GM21619 (cell line): ENCODE data around the gene BMI1.
A peak's percentile ranks its signal among the peaks of the same experiment; 100 is the strongest.

Experiments used
- ATAC-seq: cut with Tn5 transposase; IDR thresholded peaks from one replicate; pipeline ENCODE4 v1.9.1; 2021; ENCODE audit not compliant: unreplicated experiment

BMI1 gene

GRCh38 chr10:22319547-22319979, 1.3 kb upstream of the BMI1 start:
- no peak for ATAC-seq

DNA sequence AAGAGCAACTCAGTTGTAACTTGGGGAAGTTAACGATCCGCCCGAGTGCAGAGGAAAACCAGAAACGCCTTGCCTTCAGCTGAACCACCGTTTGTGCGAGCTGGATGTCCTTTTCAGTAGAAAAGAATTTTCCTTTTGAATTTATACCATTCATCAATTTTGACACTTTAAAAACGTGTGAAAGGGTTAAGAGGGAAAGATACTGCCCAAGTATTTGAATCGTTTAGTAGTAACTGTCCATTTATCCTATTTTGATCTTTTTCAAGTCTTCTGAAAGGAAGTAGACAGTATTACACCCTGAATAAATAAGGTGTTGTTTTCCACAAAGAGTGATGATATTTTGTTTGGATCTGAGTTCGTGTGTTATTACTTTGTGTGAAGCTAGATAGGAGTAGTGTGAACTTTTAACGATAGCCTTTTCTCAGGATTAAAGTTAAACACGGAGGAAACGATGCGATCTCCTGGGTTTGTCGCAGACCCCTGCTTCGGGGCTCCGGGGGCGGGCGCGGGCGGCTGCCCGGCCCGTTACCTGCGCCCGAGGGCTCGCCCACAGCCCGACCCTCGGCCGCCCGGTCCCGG, 830 bp upstream of the BMI1 start:
- ATAC-seq, result no peak

- no peak for ATAC-seq
Measured at GRCh38 chr10:22321156-22321923, 441 bp downstream of the BMI1 start.

GRCh38 chr10:22321924-22322640, 1.2 kb downstream of the BMI1 start:
- ATAC-seq, result no peak

DNA sequence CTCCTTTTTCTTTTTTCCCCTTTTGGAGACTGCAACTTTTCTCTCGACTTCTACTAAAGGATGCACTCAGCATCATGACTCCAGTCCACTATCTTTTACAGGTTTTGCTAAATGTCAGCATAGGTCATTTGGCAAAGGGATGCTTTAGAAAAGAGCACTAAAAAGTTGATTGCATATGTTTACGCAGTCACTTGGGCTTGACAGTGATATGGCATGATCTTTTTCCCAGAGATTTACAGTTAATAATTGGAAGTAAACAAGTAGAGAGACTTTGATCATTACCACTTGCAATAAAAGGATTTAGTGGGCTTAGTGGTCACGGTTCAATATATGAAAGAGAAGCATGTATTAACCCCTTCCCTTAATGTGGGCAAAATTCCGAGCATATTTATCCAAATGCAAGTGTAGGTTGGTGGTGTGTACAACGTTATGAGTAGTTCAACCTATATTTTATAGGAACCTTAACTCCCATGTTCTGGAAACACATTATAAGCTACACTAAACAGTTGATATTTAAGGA, 1.8 kb downstream of the BMI1 start:
- no peak for ATAC-seq

DNA sequence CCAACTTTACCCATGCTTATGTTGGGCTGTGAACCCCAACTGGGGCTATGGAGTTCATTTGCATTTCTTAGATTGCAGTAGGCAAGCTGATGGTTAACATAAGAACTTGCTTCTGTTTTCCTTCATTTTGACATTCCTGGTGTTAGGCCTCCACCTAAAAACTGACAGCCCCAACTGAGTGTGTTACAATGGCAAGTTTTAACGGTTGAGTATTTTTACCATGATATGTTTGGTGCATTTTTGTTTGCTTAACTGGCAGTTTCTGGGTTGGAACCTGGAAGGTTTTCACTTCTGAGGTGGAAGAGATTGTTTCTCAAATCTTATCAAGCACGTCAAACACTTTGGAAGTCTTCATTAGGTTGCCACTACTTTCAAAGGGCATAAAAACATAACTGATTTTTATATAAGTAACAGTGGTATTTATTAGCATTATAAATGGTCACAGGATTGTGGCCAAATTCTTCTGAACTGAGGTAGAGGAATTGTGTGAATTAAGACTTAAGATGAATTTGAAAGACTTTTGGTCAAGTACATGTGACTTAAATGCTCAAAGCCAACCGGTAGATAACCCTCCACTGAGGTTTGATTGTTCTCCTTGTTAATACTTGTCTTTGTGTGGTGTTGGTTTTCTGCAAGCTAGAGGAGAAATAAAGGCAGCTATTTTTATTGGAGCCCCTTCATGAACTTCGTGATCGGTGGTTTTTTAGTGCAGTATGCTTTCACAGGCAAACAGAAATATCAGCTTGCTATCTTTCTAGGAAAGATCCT, 2.8 kb downstream of the BMI1 start:
- ATAC-seq, result no peak

DNA sequence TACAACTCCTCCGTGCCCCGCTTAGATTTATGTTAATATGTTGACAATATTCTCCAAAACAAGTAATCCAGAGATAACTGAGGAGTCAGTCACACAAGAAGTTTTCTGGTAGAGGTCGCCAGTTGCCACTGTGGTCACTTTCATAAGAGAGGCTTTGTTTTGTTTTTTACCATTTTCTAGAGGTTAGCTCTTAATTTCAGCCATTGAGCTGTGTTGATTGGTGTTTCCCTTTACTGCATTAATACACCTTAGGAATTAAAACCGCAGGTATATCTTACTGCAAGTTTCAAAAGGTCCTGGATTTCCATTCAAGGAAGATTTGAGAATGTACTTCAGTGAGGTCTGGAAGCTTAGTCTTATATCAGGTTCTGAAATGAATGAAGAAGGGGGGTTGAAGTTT, 3.5 kb downstream of the BMI1 start:
- ATAC-seq, result no peak

GRCh38 chr10:22324893-22325271, 4.0 kb downstream of the BMI1 start:
- ATAC-seq, result no peak

DNA sequence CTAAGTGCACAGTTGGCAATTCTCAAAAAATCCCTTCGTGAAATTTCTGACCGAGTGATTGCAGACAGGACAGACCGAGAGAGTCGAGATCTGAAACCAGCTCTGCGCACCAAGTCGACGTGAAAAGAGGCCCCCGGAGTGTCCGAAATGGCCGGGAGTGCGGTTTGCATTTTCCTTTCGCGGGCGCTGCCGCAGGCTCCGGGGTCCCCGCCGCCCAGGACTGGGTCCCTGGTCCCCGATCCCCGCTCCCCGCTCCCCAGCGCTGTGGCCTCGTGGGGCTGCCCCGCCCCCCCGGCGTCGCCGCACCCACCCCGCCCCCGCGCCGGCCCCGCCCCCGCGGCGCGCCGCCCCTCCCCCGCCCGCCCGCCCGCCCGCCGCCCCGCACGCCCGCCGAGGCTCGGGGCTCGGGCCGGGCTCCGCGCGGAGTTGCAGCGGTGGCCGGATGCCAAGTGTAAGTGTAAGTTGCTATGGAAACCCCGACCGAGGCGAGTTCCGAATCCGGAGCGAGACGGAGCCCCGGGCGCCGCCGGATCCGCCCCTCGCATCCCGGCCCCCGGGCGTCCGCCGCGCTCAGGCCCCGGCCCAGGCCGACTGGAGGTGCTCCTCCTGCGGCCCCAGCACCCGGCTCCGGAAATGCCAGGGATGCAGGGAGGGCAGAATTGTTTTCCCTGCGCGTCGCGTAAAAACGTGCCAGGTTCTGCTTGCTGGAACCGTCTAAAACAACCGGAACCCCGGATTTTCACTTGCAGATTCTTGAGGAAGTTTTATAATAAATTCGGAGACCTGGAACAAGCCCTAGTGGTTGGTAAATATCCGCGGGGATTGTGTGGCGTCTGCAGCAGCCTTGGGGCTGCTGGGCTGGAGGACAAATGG, 4.6 kb downstream of the BMI1 start:
- peak; percentile 52 for ATAC-seq

DNA sequence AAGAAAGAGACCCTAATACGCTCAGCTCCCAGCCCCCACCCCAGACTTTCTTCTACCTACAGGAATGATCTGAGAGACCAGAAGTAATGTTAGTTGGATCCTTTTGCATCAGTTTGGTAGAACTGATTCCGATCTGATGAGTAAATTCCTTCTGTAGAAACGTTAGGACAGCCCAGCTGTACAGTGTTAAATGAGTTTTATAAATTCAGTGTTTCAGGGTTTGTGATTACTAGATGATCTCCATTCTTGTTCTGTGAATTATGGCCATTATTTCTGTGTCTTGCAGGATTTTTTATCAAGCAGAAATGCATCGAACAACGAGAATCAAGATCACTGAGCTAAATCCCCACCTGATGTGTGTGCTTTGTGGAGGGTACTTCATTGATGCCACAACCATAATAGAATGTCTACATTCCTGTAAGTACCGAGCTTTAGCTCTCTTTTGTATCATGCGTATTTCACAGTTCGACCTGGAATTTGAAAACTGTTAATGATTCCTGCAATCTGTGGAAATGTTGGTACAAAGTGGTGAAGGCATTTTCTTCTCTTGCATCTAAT, 5.3 kb downstream of the BMI1 start:
- ATAC-seq, result no peak

DNA sequence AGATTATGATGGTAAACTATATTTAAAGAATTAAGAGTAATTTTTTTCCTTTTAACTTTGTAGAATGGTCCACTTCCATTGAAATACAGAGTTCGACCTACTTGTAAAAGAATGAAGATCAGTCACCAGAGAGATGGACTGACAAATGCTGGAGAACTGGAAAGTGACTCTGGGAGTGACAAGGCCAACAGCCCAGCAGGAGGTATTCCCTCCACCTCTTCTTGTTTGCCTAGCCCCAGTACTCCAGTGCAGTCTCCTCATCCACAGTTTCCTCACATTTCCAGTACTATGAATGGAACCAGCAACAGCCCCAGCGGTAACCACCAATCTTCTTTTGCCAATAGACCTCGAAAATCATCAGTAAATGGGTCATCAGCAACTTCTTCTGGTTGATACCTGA, 8.3 kb downstream of the BMI1 start:
- no peak for ATAC-seq

DNA sequence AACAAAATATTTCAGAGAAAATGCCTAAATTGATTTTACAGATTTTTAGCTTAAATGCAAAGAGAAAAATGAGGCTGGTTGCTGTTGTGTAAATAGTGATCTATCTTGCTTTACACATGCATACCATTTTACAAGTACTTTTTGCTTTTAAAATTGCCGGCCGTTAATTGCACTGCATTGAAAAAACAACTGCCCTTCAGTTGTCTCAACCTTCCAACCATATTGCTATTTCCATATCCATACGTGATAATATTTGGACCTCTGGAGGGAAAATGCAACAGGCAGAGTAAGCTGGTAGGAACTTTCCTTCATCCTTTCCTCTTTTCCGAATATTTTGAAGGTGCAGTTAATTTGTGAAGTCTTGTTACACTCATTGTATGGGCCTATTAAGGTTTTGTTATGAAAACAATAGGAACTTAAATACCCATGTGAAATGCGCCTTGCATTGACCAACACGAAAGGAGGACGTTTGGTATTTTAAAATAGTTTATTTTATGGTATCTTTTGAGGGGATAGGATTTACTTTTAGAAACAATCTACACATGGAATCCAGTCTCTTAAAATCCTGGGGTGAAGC, 11.3 kb downstream of the BMI1 start:
- ATAC-seq, result no peak

- ATAC-seq, result no peak
Measured at GRCh38 chr10:22333167-22333974, 12.5 kb downstream of the BMI1 start.

DNA sequence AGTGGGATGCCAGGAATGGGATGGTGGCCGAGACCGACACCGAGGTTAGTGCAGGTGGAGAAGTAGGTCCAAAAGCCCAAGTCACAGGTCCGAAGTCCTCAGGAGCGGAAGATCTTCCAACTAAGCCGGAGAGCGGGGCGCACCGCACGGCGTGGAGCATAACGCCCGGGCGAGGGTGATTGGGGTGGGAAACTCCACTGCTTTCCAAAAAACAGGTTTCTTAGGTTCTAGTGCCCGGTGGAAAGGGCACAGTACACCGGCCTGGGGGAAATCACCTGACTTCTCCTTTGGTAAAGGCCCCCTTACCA, 13.0 kb downstream of the BMI1 start:
- no peak for ATAC-seq

GRCh38 chr10:22334414-22335172, 13.7 kb downstream of the BMI1 start:
- no peak for ATAC-seq

GRCh38 chr10:22335173-22335933, 14.5 kb downstream of the BMI1 start:
- peak; percentile 39 for ATAC-seq

- no peak for ATAC-seq
Measured at GRCh38 chr10:22338185-22338900, 17.4 kb downstream of the BMI1 start.
